Adrenal gland (tissue), 12 donors: ENCODE data around the gene NINL. TPM values are rescaled to one million over a fixed set of nuclear protein-coding genes. Genes with fewer than 3 reads are reported as not detected.
"Not testable (repeated sequence)": the region's sequence is repeated elsewhere in the genome, so short reads cannot be mapped to it uniquely, and the experiment has no call there.

ENCODE experiments used
- DNase-seq, 7 donors: peaks; one replicate each; pipeline ENCODE4 v3.0.0-alpha.2; 2019 to 2020
- H3K27ac ChIP-seq, 5 donors: fragments of 200-600 bp; sonication (generic) in 4 of 5; 1 replicate in 3 of 5; 2 replicates in 2 of 5; pipeline versions ENCODE4 v1.5.1 to v1.8.0; 2016 to 2020; ENCODE audit warnings: mild to moderate bottlenecking in 1 of 5
- H3K27me3 ChIP-seq: fragments of 200-600 bp; 2 replicates; pipeline ENCODE4 v1.8.0; 2021
- H3K36me3 ChIP-seq, 2 donors: fragments of 200-600 bp; replicated peaks in 1 of 2; 1 replicate in 1 of 2; 2 replicates in 1 of 2; pipeline versions ENCODE4 v1.5.1 to v1.8.0; 2018 to 2022
- H3K4me1 ChIP-seq, 2 donors: fragments of 200-600 bp; replicated peaks in 1 of 2; 1 replicate in 1 of 2; 2 replicates in 1 of 2; pipeline versions ENCODE4 v1.5.1 to v1.8.0; 2018 to 2021
- H3K4me3 ChIP-seq, 4 donors: fragments of 200-600 bp; sonication (generic) in 3 of 4; one replicate each; pipeline ENCODE4 v1.5.1; 2016 to 2018
- H3K9me3 ChIP-seq, 3 donors: fragments of 200-600 bp; sonication (generic) in 1 of 3; replicated peaks in 1 of 3; 1 replicate in 2 of 3; 2 replicates in 1 of 3; pipeline versions ENCODE4 v1.5.1 to v1.8.0; 2016 to 2021
- POLR2A ChIP-seq, 2 donors: fragments of 450-650 bp; IDR thresholded peaks; one replicate each; pipeline ENCODE4 v1.6.1; 2017; ENCODE audit warnings: antibody characterized with exemption in 2 of 2, mild to moderate bottlenecking in 2 of 2, moderate library complexity in 1 of 2
- WGBS, 4 donors: extraction: QIAGEN DNeasy Blood & Tissue Kit in 2 of 4; methylation state at CpG; one replicate each; pipeline versions ENCODE4 v1.1.5 to v1.1.7; 2013 to 2017; 5-methylcytosine and 5-hydroxymethylcytosine counted together
- intact Hi-C, 2 donors: fragments of 100-400 bp; cut with DNase I; formaldehyde crosslinking; loops; one replicate each; pipeline versions ENCODE4 v1.14.1 to v1.15.0; 2022 to 2023
- polyA plus RNA-seq, 3 donors: library from polyadenylated mRNA; stranded (reverse); fragments of 200-250 nt in 2 of 3; fragments of 350-450 nt in 1 of 3; fragmentation: Illumina TruSeq in 1 of 3; extraction: RNeasy Lipid Tissue Mini Kit (QIAGEN cat#74804) in 1 of 3; gene quantifications; one replicate each; pipeline ENCODE4 v1.2.3, GENCODE V29; 2013 to 2014
- total RNA-seq, 9 donors: library from RNA; depleted of rRNA in 4 of 9; stranded (reverse); fragments of >200 nt in 4 of 9; fragments of 120-200 nt in 1 of 9; fragmentation: NEBNext Ultra II Directional in 1 of 9; extraction: Animal tissue kit (Norgen Biotek cat#: 25700) in 1 of 9; gene quantifications; one replicate each; pipeline versions ENCODE4 v1.1.0 to v1.2.4, GENCODE V29; 2013 to 2023
- TF ChIP-seq, protein P1 (sequence below), 6 experiments: fragments of 450-650 bp in 4 of 6; fragments of 200-600 bp in 2 of 6; sonication (generic) in 1 of 6; IDR thresholded peaks; 1 replicate in 5 of 6; 2 replicates in 1 of 6; pipeline versions ENCODE4 v1.5.1 to v1.8.0; 2016 to 2021; ENCODE audit warnings: antibody characterized with exemption in 6 of 6, mild to moderate bottlenecking in 2 of 6, moderate library complexity in 1 of 6
- donor health status: healthy with polysubstance abuse.
- donor health status: Bipolar disorder and iron deficiency.
- donor health status: DM: yes; HTN: yes; CAD: no.
- donor health status: DM: no; HTN: no; CAD: no.
- donor health status: DM: no; HTN: no; CAD: no.
- donor health status: DM: yes; HTN: yes; CAD: no.

Gene NINL
- total and polyA plus RNA-seq, 12 donors, result 10.0 to 30.9 (median 15.4) TPM

GRCh38 chr20:25608774-25609173 is 23.4 kb upstream of the NINL start:
- Histone ChIP-seq H3K4me1 (peaks cover 0 to 4% of the 10 kb centered on the region in 2 donors), H3K27ac (no peak overlapping the region), H3K27me3 (no peaks in the 10 kb centered on the region), H3K9me3 (no peaks in the 10 kb centered on the region), H3K4me3 (no peak overlapping the region), H3K36me3 (no peaks in the 10 kb centered on the region)
- peak in 2 of 7 donors; percentile 23 to 29 for DNase-seq
- 45 to 57% (median 47%) methylated on average over 3 of the region's 3 CpGs for WGBS, 4 donors
- TF ChIP-seq, protein P1, sequence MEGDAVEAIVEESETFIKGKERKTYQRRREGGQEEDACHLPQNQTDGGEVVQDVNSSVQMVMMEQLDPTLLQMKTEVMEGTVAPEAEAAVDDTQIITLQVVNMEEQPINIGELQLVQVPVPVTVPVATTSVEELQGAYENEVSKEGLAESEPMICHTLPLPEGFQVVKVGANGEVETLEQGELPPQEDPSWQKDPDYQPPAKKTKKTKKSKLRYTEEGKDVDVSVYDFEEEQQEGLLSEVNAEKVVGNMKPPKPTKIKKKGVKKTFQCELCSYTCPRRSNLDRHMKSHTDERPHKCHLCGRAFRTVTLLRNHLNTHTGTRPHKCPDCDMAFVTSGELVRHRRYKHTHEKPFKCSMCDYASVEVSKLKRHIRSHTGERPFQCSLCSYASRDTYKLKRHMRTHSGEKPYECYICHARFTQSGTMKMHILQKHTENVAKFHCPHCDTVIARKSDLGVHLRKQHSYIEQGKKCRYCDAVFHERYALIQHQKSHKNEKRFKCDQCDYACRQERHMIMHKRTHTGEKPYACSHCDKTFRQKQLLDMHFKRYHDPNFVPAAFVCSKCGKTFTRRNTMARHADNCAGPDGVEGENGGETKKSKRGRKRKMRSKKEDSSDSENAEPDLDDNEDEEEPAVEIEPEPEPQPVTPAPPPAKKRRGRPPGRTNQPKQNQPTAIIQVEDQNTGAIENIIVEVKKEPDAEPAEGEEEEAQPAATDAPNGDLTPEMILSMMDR (IDR thresholded peaks at IDR 0.05), result no peak
- TF ChIP-seq POLR2A (IDR thresholded peaks at IDR 0.05), result no peak
- intact Hi-C loops, result loop anchor here in 1 of 2 donors (10.0 kb wide), 1 partner anchor 114 kb away; no protein-coding TSS in a partner anchor

DNA sequence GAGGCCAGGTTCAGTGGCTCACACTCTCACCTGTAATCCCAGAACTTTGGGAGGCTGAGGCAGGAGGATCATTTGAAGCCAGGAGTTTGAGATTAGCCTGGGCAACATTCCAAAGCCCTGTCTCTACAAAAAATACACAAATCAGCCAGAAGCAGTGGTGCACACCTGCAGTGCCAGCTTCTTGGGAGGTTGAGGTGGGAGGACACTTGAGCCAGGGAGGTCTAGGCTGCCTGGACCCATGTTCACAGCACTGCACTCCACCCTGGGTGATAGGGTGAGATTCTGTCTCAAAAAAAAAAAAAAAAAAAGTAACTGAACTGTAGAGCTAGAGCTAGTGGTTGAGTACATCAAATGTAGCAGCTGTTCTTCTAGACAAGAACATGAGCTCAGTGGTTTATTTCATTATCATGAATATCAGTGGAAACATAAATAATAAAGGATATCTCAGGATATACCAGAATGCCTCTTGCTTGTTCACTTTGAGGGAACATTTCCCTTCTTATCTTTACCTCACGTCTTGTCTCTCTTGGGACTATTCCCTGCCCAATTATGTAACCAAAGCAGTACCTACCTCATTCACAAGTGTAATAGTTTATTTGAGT is 20.9 kb upstream of the NINL start:
- intact Hi-C loops, result loop anchor here in 1 of 2 donors (10.0 kb wide), 1 partner anchor 111 kb away; no protein-coding TSS in a partner anchor
- H3K4me1 ChIP-seq, result no peaks in the 10 kb centered on the region
- H3K36me3 ChIP-seq, result no peaks in the 10 kb centered on the region
- H3K4me3 ChIP-seq, result no peak overlapping the region
- no peaks in the 10 kb centered on the region for H3K9me3 ChIP-seq
- WGBS, 4 donors, result 44 to 74% (median 64%) methylated on average over 1 of the region's 1 CpG
- TF ChIP-seq, protein P1 (IDR thresholded peaks at IDR 0.05), result no peak
- no peak for TF ChIP-seq POLR2A (IDR thresholded peaks at IDR 0.05)
- no peaks in the 10 kb centered on the region for H3K27me3 ChIP-seq
- no peak overlapping the region for H3K27ac ChIP-seq
- DNase-seq, result no peak

DNA sequence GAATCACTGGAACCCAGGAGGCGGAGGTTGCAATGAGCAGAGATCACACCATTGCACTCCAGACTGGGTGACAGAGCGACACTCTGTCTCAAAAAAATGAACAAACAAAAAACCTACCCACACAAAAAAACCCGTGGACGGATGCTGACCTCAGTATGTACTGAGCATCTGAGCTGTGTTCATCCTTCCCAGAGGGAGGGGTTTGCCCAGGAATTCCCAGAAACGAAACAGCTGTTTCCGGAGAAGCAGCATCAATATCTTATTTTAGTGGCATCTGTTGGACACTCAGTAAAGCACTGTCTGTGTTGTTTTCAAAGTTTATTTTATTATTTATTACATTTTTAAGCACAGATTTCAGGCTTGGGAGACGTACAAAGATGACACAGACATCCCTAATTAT is 19.8 kb upstream of the NINL start:
- intact Hi-C loops, result loop anchor here in 1 of 2 donors (10.0 kb wide), 1 partner anchor 110 kb away; no protein-coding TSS in a partner anchor

DNA sequence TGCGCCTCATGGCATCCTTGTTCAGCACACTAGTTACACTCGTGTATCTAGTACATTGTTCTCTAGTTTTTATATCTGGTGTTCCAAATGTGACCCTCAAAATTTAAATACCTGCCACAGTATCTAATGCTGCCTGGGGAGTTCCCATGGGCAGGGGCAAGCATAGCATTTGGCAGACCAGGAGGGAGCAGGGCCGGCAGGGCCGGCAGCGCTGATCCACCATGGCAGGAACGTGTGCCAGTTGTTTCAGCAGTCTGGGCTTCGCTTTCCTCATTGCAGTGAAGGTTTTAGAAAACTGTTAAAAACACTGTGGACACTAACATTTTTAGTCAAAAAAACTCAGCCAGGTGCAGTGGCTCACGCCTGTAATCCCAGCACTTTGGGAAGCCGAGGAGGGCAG is 19.3 kb upstream of the NINL start:
- Histone ChIP-seq H3K27ac (no peak overlapping the region), H3K36me3 (no peaks in the 10 kb centered on the region), H3K4me1 (no peaks in the 10 kb centered on the region), H3K27me3 (no peaks in the 10 kb centered on the region), H3K9me3 (no peaks in the 10 kb centered on the region), H3K4me3 (no peak overlapping the region)
- no peak for DNase-seq
- TF ChIP-seq, protein P1 (IDR thresholded peaks at IDR 0.05), result no peak
- TF ChIP-seq POLR2A (IDR thresholded peaks at IDR 0.05), result no peak
- intact Hi-C loops, result loop anchor here in 1 of 2 donors (10.0 kb wide), 1 partner anchor 110 kb away; no protein-coding TSS in a partner anchor
- WGBS, 4 donors, result 90 to 96% (median 93%) methylated on average over 9 of the region's 9 CpGs

More for the DNA sequence above, 19.8 kb upstream of the NINL start:
- no peaks in the 10 kb centered on the region for H3K9me3 ChIP-seq
- H3K4me1 ChIP-seq, result no peaks in the 10 kb centered on the region
- no peak overlapping the region for H3K4me3 ChIP-seq
- H3K27me3 ChIP-seq, result no peaks in the 10 kb centered on the region
- no peak for DNase-seq
- TF ChIP-seq, protein P1 (IDR thresholded peaks at IDR 0.05), result no peak
- TF ChIP-seq POLR2A (IDR thresholded peaks at IDR 0.05), result no peak
- no peaks in the 10 kb centered on the region for H3K36me3 ChIP-seq
- WGBS, 4 donors, result 65 to 77% (median 72%) methylated on average over 7 of the region's 7 CpGs
- no peak overlapping the region for H3K27ac ChIP-seq

DNA sequence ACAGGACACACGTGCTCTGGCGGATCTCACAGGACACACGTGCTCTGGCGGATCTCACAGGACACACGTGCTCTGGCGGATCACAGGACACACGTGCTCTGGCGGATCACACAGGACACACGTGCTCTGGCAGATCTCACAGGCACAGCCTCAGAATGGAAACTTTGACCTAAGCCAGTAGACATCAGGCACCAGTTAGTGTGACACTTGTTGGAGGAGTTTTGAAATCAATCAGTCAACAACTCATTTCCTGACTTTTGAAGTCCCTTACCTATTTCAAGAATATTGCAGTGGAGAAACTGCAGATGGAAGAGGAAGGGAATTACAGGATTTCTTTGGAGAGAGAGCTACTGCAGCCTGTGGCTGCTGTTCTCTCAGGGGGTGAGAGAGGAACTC is 17.6 kb upstream of the NINL start:
- DNase-seq, H3K27ac ChIP-seq, H3K27me3 ChIP-seq, H3K4me3 ChIP-seq, H3K9me3 ChIP-seq, H3K4me1 ChIP-seq, H3K36me3 ChIP-seq: not testable (repeated sequence)
- 91 to 95% (median 93%) methylated on average over 5 to 9 of the region's 9 CpGs; no CpG with 5 or more reads in 1 of the 4 donors for WGBS, 4 donors
- intact Hi-C loops, result loop anchor here in 1 of 2 donors (10.0 kb wide), 1 partner anchor 108 kb away; no protein-coding TSS in a partner anchor

DNA sequence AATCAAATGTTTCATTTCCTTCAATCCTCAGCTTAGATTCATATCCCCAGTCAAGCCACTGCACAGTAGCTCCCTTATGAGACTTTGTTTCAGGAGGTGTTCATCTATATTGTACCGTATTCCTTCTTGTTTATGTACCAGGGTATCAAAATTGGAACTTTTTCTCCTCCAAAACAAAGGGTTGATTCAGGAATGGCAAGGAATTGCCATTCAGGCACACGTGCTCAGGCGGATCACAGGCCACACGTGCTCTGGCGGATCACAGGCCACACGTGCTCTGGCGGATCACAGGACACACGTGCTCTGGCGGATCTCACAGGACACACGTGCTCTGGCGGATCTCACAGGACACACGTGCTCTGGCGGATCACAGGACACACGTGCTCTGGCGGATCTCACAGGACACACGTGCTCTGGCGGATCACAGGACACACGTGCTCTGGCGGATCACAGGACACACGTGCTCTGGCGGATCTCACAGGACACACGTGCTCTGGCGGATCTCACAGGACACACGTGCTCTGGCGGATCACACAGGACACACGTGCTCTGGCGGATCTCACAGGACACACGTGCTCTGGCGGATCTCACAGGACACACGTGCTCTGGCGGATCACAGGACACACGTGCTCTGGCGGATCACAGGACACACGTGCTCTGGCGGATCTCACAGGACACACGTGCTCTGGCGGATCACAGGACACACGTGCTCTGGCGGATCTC is 17.0 kb upstream of the NINL start:
- H3K4me3 ChIP-seq, H3K27ac ChIP-seq, H3K36me3 ChIP-seq, H3K9me3 ChIP-seq, DNase-seq, H3K4me1 ChIP-seq, H3K27me3 ChIP-seq: not testable (repeated sequence)
- 93 to 98% (median 97%) methylated on average over 8 to 39 of the region's 39 CpGs for WGBS, 4 donors
- intact Hi-C loops, result loop anchor here in 1 of 2 donors (10.0 kb wide), 1 partner anchor 108 kb away; no protein-coding TSS in a partner anchor
